Adrenal gland (tissue), 12 donors: ENCODE measurements around the gene PACSIN1. TPM values are rescaled to one million over a fixed set of nuclear protein-coding genes. Genes with fewer than 3 reads are reported as not detected.

Experiments used
- DNase-seq, 7 donors: peaks; one replicate each; pipeline ENCODE4 v3.0.0-alpha.2; 2019 to 2020
- H3K27ac ChIP-seq, 5 donors: fragments of 200-600 bp; sonication (generic) in 4 of 5; 1 replicate in 3 of 5; 2 replicates in 2 of 5; pipeline versions ENCODE4 v1.5.1 to v1.8.0; 2016 to 2020; ENCODE audit warnings: mild to moderate bottlenecking in 1 of 5
- H3K27me3 ChIP-seq: fragments of 200-600 bp; 2 replicates; pipeline ENCODE4 v1.8.0; 2021
- H3K36me3 ChIP-seq, 2 donors: fragments of 200-600 bp; replicated peaks in 1 of 2; 1 replicate in 1 of 2; 2 replicates in 1 of 2; pipeline versions ENCODE4 v1.5.1 to v1.8.0; 2018 to 2022
- H3K4me1 ChIP-seq, 2 donors: fragments of 200-600 bp; replicated peaks in 1 of 2; 1 replicate in 1 of 2; 2 replicates in 1 of 2; pipeline versions ENCODE4 v1.5.1 to v1.8.0; 2018 to 2021
- H3K4me3 ChIP-seq, 4 donors: fragments of 200-600 bp; sonication (generic) in 3 of 4; one replicate each; pipeline ENCODE4 v1.5.1; 2016 to 2018
- H3K9me3 ChIP-seq, 3 donors: fragments of 200-600 bp; sonication (generic) in 1 of 3; replicated peaks in 1 of 3; 1 replicate in 2 of 3; 2 replicates in 1 of 3; pipeline versions ENCODE4 v1.5.1 to v1.8.0; 2016 to 2021
- CTCF ChIP-seq, 6 experiments: fragments of 450-650 bp in 4 of 6; fragments of 200-600 bp in 2 of 6; sonication (generic) in 1 of 6; IDR thresholded peaks; 1 replicate in 5 of 6; 2 replicates in 1 of 6; pipeline versions ENCODE4 v1.5.1 to v1.8.0; 2016 to 2021; ENCODE audit warnings: antibody characterized with exemption in 6 of 6, mild to moderate bottlenecking in 2 of 6, moderate library complexity in 1 of 6
- POLR2A ChIP-seq, 2 donors: fragments of 450-650 bp; IDR thresholded peaks; one replicate each; pipeline ENCODE4 v1.6.1; 2017; ENCODE audit warnings: antibody characterized with exemption in 2 of 2, mild to moderate bottlenecking in 2 of 2, moderate library complexity in 1 of 2
- WGBS, 4 donors: extraction: QIAGEN DNeasy Blood & Tissue Kit in 2 of 4; methylation state at CpG; one replicate each; pipeline versions ENCODE4 v1.1.5 to v1.1.7; 2013 to 2017; 5-methylcytosine and 5-hydroxymethylcytosine counted together
- intact Hi-C, 2 donors: fragments of 100-400 bp; cut with DNase I; formaldehyde crosslinking; loops; one replicate each; pipeline versions ENCODE4 v1.14.1 to v1.15.0; 2022 to 2023
- polyA plus RNA-seq, 3 donors: library from polyadenylated mRNA; stranded (reverse); fragments of 200-250 nt in 2 of 3; fragments of 350-450 nt in 1 of 3; fragmentation: Illumina TruSeq in 1 of 3; extraction: RNeasy Lipid Tissue Mini Kit (QIAGEN cat#74804) in 1 of 3; gene quantifications; one replicate each; pipeline ENCODE4 v1.2.3, GENCODE V29; 2013 to 2014
- total RNA-seq, 9 donors: library from RNA; depleted of rRNA in 4 of 9; stranded (reverse); fragments of >200 nt in 4 of 9; fragments of 120-200 nt in 1 of 9; fragmentation: NEBNext Ultra II Directional in 1 of 9; extraction: Animal tissue kit (Norgen Biotek cat#: 25700) in 1 of 9; gene quantifications; one replicate each; pipeline versions ENCODE4 v1.1.0 to v1.2.4, GENCODE V29; 2013 to 2023
- donor health status: healthy with polysubstance abuse.
- donor health status: Bipolar disorder and iron deficiency.
- donor health status: DM: yes; HTN: yes; CAD: no.
- donor health status: DM: no; HTN: no; CAD: no.
- donor health status: DM: no; HTN: no; CAD: no.
- donor health status: DM: yes; HTN: yes; CAD: no.

Gene PACSIN1
- total and polyA plus RNA-seq, 12 donors: 0.19 to 2.9 (median 0.73) TPM; not detected in 2

GRCh38 chr6:34568341-34569201 lies 102.7 kb downstream of the PACSIN1 start:
- DNase-seq: no peak
- TF ChIP-seq POLR2A (IDR thresholded peaks at IDR 0.05) (no peak), CTCF (IDR thresholded peaks at IDR 0.05) (no peak)
- H3K4me3 ChIP-seq: no peak overlapping the region
- H3K4me1 ChIP-seq: no peaks in the 10 kb centered on the region
- no peaks in the 10 kb centered on the region for H3K9me3 ChIP-seq
- intact Hi-C loops: no loop called here
- no peaks in the 10 kb centered on the region for H3K27me3 ChIP-seq
- no peak overlapping the region for H3K27ac ChIP-seq
- no peaks in the 10 kb centered on the region for H3K36me3 ChIP-seq
- WGBS, 4 donors: 46 to 70% (median 66%) methylated on average over 11 to 12 of the region's 12 CpGs

GRCh38 chr6:34569361-34569973 lies 103.6 kb downstream of the PACSIN1 start:
- Histone ChIP-seq H3K4me1 (no peaks in the 10 kb centered on the region), H3K4me3 (no peak overlapping the region), H3K27me3 (no peaks in the 10 kb centered on the region), H3K9me3 (no peaks in the 10 kb centered on the region), H3K27ac (no peak overlapping the region), H3K36me3 (no peaks in the 10 kb centered on the region)
- TF ChIP-seq CTCF (IDR thresholded peaks at IDR 0.05) (no peak), POLR2A (IDR thresholded peaks at IDR 0.05) (no peak)
- WGBS, 4 donors: 62 to 75% (median 68%) methylated on average over 5 of the region's 5 CpGs
- intact Hi-C loops: no loop called here
- DNase-seq: no peak

GRCh38 chr6:34570066-34570833 lies 104.4 kb downstream of the PACSIN1 start:
- no peak for DNase-seq
- intact Hi-C loops: no loop called here
- H3K27ac ChIP-seq: no peak overlapping the region
- H3K4me1 ChIP-seq: no peaks in the 10 kb centered on the region
- H3K36me3 ChIP-seq: no peaks in the 10 kb centered on the region
- H3K4me3 ChIP-seq: no peak overlapping the region
- no peaks in the 10 kb centered on the region for H3K9me3 ChIP-seq
- 75 to 83% (median 77%) methylated on average over 19 to 21 of the region's 21 CpGs for WGBS, 4 donors
- TF ChIP-seq POLR2A (IDR thresholded peaks at IDR 0.05): no peak
- H3K27me3 ChIP-seq: no peaks in the 10 kb centered on the region

- 65 to 80% (median 78%) methylated on average over 7 to 9 of the region's 9 CpGs for WGBS, 4 donors
- no peak overlapping the region for H3K27ac ChIP-seq
Measured at GRCh38 chr6:34571388-34571787, 105.5 kb downstream of the PACSIN1 start.

More at GRCh38 chr6:34571388-34571787, 105.5 kb downstream of the PACSIN1 start:
- Histone ChIP-seq H3K27me3 (no peaks in the 10 kb centered on the region), H3K9me3 (no peaks in the 10 kb centered on the region), H3K4me1 (no peaks in the 10 kb centered on the region), H3K36me3 (no peaks in the 10 kb centered on the region), H3K4me3 (no peak overlapping the region)
- intact Hi-C loops: no loop called here
- TF ChIP-seq CTCF (IDR thresholded peaks at IDR 0.05) (no peak), POLR2A (IDR thresholded peaks at IDR 0.05) (no peak)
- DNase-seq: no peak
